Parathyroid adenoma (tissue), 2 donors: ENCODE data around the gene GPR183.
"Not testable (repeated sequence)": the region's sequence is repeated elsewhere in the genome, so short reads cannot be mapped to it uniquely, and the experiment has no call there.

Experiments used
- H2AFZ ChIP-seq: fragments of 300-600 bp; sonication (generic); one replicate; pipeline ENCODE4 v1.7.0; 2017; ENCODE audit warnings: antibody characterized with exemption, mild to moderate bottlenecking
- H3K27ac ChIP-seq: fragments of 300-600 bp; sonication (generic); one replicate; pipeline ENCODE4 v1.7.0; 2017
- H3K27me3 ChIP-seq: fragments of 300-600 bp; sonication (generic); one replicate; pipeline ENCODE4 v1.7.0; 2017; ENCODE audit warnings: low read length; ENCODE audit not compliant: control insufficient read depth, insufficient read depth
- H3K36me3 ChIP-seq: fragments of 300-600 bp; sonication (generic); one replicate; pipeline ENCODE4 v1.7.0; 2017; ENCODE audit warnings: low read length; ENCODE audit not compliant: control insufficient read depth, insufficient read depth
- H3K4me1 ChIP-seq: fragments of 300-600 bp; sonication (generic); one replicate; pipeline ENCODE4 v1.7.0; 2017; ENCODE audit warnings: control low read depth
- H3K4me2 ChIP-seq: fragments of 300-600 bp; sonication (generic); one replicate; pipeline ENCODE4 v1.7.0; 2017; ENCODE audit warnings: low read length
- H3K4me3 ChIP-seq: fragments of 300-600 bp; sonication (generic); one replicate; pipeline ENCODE4 v1.7.0; 2017; ENCODE audit warnings: low read depth, low read length
- H3K79me2 ChIP-seq: fragments of 300-600 bp; sonication (generic); one replicate; pipeline ENCODE4 v1.7.0; 2017; ENCODE audit warnings: control low read depth
- H3K9ac ChIP-seq: fragments of 300-600 bp; sonication (generic); one replicate; pipeline ENCODE4 v1.7.0; 2017; ENCODE audit warnings: mild to moderate bottlenecking
- H3K9me3 ChIP-seq: fragments of 300-600 bp; sonication (generic); one replicate; pipeline ENCODE4 v1.7.0; 2017; ENCODE audit warnings: low read length; ENCODE audit not compliant: control insufficient read depth
- TF ChIP-seq, protein P1 (sequence below): fragments of 300-600 bp; sonication (generic); IDR thresholded peaks from one replicate; pipeline ENCODE4 v1.7.0; 2017; ENCODE audit warnings: antibody characterized with exemption, mild to moderate bottlenecking
- donor health status: primary hyperparathyroidism.

Gene GPR183

DNA sequence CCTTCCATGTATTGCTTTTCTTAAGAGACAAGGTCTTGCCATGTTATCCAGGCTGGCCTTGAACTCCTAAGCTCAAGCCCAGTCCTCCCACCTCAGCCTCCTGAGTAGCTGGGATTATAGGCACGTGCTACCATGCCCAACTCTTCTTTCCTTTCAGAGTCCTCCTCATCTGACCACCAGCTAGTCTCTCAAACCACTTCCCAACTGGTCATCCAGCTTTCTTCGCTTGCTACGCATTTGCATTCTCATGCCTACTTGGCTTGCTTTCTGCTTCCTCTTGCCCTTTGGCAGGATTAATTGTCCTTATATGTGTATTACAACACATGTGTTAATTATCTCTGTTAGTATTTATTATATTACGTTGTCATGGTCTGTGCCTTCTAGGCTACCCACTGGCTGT, 55.3 kb downstream of the GPR183 start:
- H3K4me3 ChIP-seq: no peak overlapping the region
- no peak overlapping the region for H3K9ac ChIP-seq
- H3K4me1 ChIP-seq: no peaks in the 10 kb centered on the region
- H3K9me3 ChIP-seq: no peaks in the 10 kb centered on the region
- no peak overlapping the region for H2AFZ ChIP-seq
- no peaks in the 10 kb centered on the region for H3K79me2 ChIP-seq
- no peaks in the 10 kb centered on the region for H3K27me3 ChIP-seq
- TF ChIP-seq, protein P1, sequence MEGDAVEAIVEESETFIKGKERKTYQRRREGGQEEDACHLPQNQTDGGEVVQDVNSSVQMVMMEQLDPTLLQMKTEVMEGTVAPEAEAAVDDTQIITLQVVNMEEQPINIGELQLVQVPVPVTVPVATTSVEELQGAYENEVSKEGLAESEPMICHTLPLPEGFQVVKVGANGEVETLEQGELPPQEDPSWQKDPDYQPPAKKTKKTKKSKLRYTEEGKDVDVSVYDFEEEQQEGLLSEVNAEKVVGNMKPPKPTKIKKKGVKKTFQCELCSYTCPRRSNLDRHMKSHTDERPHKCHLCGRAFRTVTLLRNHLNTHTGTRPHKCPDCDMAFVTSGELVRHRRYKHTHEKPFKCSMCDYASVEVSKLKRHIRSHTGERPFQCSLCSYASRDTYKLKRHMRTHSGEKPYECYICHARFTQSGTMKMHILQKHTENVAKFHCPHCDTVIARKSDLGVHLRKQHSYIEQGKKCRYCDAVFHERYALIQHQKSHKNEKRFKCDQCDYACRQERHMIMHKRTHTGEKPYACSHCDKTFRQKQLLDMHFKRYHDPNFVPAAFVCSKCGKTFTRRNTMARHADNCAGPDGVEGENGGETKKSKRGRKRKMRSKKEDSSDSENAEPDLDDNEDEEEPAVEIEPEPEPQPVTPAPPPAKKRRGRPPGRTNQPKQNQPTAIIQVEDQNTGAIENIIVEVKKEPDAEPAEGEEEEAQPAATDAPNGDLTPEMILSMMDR: no peak
- no peak overlapping the region for H3K27ac ChIP-seq
- H3K36me3 ChIP-seq: no peaks in the 10 kb centered on the region
- no peak overlapping the region for H3K4me2 ChIP-seq

- Histone ChIP-seq H2AFZ (no peak overlapping the region), H3K79me2 (no peaks in the 10 kb centered on the region), H3K9me3 (no peaks in the 10 kb centered on the region), H3K27ac (no peak overlapping the region), H3K4me3 (no peak overlapping the region), H3K9ac (no peak overlapping the region), H3K4me1 (no peaks in the 10 kb centered on the region), H3K36me3 (no peaks in the 10 kb centered on the region), H3K4me2 (no peak overlapping the region), H3K27me3 (no peaks in the 10 kb centered on the region)
- TF ChIP-seq, protein P1: no peak
These were observed 56.0 kb downstream of the GPR183 start for GRCh38 chr13:99250982-99251825.

DNA sequence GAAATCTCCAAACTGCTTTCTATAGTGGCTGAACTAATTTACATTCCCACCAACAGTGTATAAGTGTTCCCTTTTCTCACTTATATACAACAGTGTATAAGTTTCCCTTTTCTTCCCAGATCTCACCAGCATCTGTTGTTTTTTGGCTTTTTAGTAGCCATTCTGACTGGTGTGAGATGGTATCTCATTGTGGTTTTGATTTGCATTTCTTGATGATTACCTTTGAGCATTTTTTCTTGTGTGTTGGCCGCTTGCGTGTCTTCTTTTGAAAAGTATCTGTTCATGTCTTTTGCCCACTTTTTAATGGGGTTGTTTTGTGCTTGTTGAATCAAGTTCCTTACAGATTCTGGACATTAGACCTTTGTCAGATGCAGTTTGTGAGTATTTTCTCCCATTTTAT, 57.6 kb downstream of the GPR183 start:
- not testable (repeated sequence) for H3K4me3 ChIP-seq, H3K9me3 ChIP-seq, H3K4me1 ChIP-seq, H3K9ac ChIP-seq, H3K27me3 ChIP-seq, H2AFZ ChIP-seq, H3K36me3 ChIP-seq, H3K4me2 ChIP-seq, H3K79me2 ChIP-seq, H3K27ac ChIP-seq

DNA sequence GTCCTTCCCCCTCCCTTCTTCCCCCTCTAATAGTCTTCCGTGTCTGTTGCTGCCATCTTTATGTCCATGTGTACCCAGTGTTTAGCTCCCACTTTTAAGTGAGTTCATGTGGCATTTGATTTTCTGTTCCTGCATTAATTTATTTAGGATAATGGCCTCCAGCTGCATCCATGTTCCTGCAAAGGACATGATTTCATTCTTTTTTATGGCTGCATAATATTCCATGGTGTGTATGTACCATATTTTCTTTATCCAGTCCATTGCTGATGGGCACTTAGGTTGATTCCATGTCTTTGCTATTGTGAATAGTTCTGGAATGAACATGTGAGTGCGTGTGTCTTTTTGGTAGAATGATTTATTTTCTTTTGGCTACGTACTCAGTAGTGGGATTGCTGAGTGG, 58.0 kb downstream of the GPR183 start:
- H3K9me3 ChIP-seq, H3K4me3 ChIP-seq: not testable (repeated sequence)

DNA sequence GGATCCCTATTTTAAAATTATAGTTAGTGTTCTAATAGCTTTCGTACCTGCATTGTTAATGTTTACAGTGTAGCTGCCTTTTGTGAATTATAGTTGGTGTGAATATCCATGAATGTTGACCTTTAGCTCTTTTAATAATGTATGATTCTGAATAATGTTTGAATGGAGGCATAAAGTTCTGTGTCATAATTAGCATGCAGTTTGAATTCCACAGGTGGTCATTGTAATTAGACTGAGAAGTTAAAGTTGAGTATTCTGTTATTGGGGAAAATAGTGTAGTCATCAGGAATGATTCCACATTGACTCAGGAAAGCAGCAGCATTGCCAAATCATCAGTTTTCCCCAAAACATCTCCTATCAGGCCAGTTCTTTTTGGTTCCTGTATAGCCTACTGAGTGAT, 61.1 kb downstream of the GPR183 start:
- Histone ChIP-seq H3K27me3 (no peaks in the 10 kb centered on the region), H2AFZ (no peak overlapping the region), H3K4me1 (no peaks in the 10 kb centered on the region), H3K9ac (no peak overlapping the region), H3K4me2 (no peak overlapping the region), H3K27ac (no peak overlapping the region), H3K36me3 (no peaks in the 10 kb centered on the region), H3K79me2 (no peaks in the 10 kb centered on the region), H3K9me3 (no peaks in the 10 kb centered on the region), H3K4me3 (no peak overlapping the region)
- TF ChIP-seq, protein P1: no peak

More for the DNA sequence above, 58.0 kb downstream of the GPR183 start:
- H3K27me3 ChIP-seq, H3K4me1 ChIP-seq, H3K36me3 ChIP-seq, H3K9ac ChIP-seq, H3K27ac ChIP-seq, H2AFZ ChIP-seq, H3K4me2 ChIP-seq, H3K79me2 ChIP-seq: not testable (repeated sequence)
